ENCODE results near the gene ACTR1A. TPM values are rescaled to one million over a fixed set of nuclear protein-coding genes. Genes with fewer than 3 reads are reported as not detected.

ACTR1A gene
- total and polyA plus RNA-seq, 9 of the 15 experiments (the other 6 are each of a cell fraction or from before 2014, with no cell fraction given): 36.3 to 77.2 (median 49.6) TPM

- TF ChIP-seq NCOR1 (IDR thresholded peaks at IDR 0.05) (no peak), HSF4 (CRISPR knock-in tag; IDR thresholded peaks at IDR 0.05; ENCODE audit: borderline replicate concordance) (no peak; the same call in 1 of the 2 replicates), HMG20B (CRISPR knock-in tag; IDR thresholded peaks at IDR 0.05) (no peak), ZNF551 (CRISPR knock-in tag; IDR thresholded peaks at IDR 0.05) (no peak), ZNF146 (CRISPR knock-in tag; IDR thresholded peaks at IDR 0.05; ENCODE audit: unreplicated experiment) (no peak), ZNF316 (IDR thresholded peaks at IDR 0.05) (no peak), POLR2B (IDR thresholded peaks at IDR 0.05; ENCODE audit: low read depth, partially characterized antibody) (no peak), ZNF408 (CRISPR knock-in tag; IDR thresholded peaks at IDR 0.05; ENCODE audit: low read depth) (no peak), RAD51 (IDR thresholded peaks at IDR 0.05; ENCODE audit: borderline replicate concordance, low read depth) (no peak), ZNF785 (CRISPR knock-in tag; IDR thresholded peaks at IDR 0.05) (no peak), MEIS2 (IDR thresholded peaks at IDR 0.05; ENCODE audit: partially characterized antibody) (peak; percentile 20), FOXM1 (IDR thresholded peaks at IDR 0.05; ENCODE audit: low read depth) (no peak; the same call in 1 of the 2 replicates), FOXM1 (CRISPR knock-in tag; IDR thresholded peaks at IDR 0.05; ENCODE audit: low read depth) (no peak), TSHZ1 (CRISPR knock-in tag; IDR thresholded peaks at IDR 0.05) (no peak), ZKSCAN3 (CRISPR knock-in tag; IDR thresholded peaks at IDR 0.05) (no peak), SMARCC2 (IDR thresholded peaks at IDR 0.05; ENCODE audit: low read depth) (peak; percentile 63; the same call in 1 of the 2 replicates), STAG1 (CRISPR knock-in tag; IDR thresholded peaks at IDR 0.05; ENCODE audit: borderline replicate concordance) (no peak), ZBTB34 (CRISPR knock-in tag; IDR thresholded peaks at IDR 0.05) (no peak), MTF1 (CRISPR knock-in tag; IDR thresholded peaks at IDR 0.05; ENCODE audit: borderline replicate concordance) (no peak), NFYB (IDR thresholded peaks at IDR 0.05; ENCODE audit: extremely low read depth, insufficient read length) (no peak), SMARCB1 (IDR thresholded peaks at IDR 0.05; ENCODE audit: insufficient read length, low read depth) (no peak), RUNX1 (IDR thresholded peaks at IDR 0.05; ENCODE audit: low read depth) (no peak), HNRNPH1 (optimal IDR thresholded peaks at IDR 0.05; ENCODE audit: low read depth, low read length) (no peak), ZBTB5 (IDR thresholded peaks at IDR 0.05) (no peak)
These were observed 46.5 kb downstream of the ACTR1A start (continued) for GRCh38 chr10:102455893-102456471.
